Gastrocnemius medialis (tissue), 4 donors: ENCODE data around the gene STX11.

Experiments
- POLR2A ChIP-seq, 2 donors: fragments of 450-650 bp; IDR thresholded peaks; one replicate each; pipeline ENCODE4 v1.6.1; 2017; ENCODE audit warnings: antibody characterized with exemption in 2 of 2, mild to moderate bottlenecking in 2 of 2, moderate library complexity in 2 of 2
- TF ChIP-seq, protein P1 (sequence below), 5 experiments: fragments of 450-650 bp in 3 of 5; fragments of 200-600 bp in 2 of 5; sonication (generic) in 2 of 5; IDR thresholded peaks in 4 of 5; conservative IDR thresholded peaks in 1 of 5; 1 replicate in 4 of 5; 2 replicates in 1 of 5; pipeline ENCODE4 v1.5.1; 2016 to 2019; ENCODE audit warnings: antibody characterized with exemption in 5 of 5, mild to moderate bottlenecking in 3 of 5, moderate library complexity in 3 of 5

DNA sequence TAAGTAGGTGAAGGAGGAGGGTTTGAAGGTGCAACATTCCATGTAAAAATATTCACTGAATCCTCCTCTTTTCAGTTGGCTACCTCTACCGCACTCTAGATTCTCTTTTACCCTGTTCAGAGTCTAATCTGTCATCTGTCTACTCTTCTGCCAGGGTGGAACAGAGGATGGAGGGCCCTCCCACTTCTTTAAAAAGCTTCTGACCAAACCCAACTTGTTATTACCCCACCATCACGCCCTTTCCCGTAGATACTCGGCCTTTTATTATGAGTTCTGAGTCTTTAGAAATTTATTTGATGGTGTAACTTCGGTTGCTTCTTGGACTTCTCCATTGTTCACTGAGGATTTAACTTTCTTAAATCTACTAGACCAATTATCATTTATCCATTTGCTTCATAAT, 11.7 kb downstream of the STX11 start:
- TF ChIP-seq, protein P1, sequence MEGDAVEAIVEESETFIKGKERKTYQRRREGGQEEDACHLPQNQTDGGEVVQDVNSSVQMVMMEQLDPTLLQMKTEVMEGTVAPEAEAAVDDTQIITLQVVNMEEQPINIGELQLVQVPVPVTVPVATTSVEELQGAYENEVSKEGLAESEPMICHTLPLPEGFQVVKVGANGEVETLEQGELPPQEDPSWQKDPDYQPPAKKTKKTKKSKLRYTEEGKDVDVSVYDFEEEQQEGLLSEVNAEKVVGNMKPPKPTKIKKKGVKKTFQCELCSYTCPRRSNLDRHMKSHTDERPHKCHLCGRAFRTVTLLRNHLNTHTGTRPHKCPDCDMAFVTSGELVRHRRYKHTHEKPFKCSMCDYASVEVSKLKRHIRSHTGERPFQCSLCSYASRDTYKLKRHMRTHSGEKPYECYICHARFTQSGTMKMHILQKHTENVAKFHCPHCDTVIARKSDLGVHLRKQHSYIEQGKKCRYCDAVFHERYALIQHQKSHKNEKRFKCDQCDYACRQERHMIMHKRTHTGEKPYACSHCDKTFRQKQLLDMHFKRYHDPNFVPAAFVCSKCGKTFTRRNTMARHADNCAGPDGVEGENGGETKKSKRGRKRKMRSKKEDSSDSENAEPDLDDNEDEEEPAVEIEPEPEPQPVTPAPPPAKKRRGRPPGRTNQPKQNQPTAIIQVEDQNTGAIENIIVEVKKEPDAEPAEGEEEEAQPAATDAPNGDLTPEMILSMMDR (IDR thresholded peaks at IDR 0.05 in 4 of 5, conservative IDR thresholded peaks at IDR 0.05 in 1 of 5), result no peak
- no peak for TF ChIP-seq POLR2A (IDR thresholded peaks at IDR 0.05)
